Measurements from ENCODE around the gene ARHGAP45.

DNA sequence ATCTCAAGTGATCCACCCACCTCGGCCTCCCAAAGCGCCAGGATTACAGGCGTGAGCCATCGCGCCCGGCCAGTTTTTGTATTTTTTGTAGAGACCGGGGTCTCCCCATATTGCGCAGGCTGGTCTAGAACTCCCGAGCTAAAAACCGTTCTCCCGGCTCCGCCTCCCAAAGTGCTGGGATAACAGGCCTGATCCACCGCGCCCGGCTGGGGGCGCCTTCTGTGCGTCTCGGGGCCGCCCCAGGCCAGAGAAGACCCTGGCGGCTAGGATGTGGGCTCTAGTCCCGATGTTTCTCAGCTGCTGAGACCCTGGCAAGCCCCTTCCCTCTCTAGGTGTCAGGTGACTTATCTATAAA, 3.6 kb downstream of the ARHGAP45 start:
- TF ChIP-seq, protein P1, sequence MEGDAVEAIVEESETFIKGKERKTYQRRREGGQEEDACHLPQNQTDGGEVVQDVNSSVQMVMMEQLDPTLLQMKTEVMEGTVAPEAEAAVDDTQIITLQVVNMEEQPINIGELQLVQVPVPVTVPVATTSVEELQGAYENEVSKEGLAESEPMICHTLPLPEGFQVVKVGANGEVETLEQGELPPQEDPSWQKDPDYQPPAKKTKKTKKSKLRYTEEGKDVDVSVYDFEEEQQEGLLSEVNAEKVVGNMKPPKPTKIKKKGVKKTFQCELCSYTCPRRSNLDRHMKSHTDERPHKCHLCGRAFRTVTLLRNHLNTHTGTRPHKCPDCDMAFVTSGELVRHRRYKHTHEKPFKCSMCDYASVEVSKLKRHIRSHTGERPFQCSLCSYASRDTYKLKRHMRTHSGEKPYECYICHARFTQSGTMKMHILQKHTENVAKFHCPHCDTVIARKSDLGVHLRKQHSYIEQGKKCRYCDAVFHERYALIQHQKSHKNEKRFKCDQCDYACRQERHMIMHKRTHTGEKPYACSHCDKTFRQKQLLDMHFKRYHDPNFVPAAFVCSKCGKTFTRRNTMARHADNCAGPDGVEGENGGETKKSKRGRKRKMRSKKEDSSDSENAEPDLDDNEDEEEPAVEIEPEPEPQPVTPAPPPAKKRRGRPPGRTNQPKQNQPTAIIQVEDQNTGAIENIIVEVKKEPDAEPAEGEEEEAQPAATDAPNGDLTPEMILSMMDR (IDR thresholded peaks at IDR 0.05; ENCODE audit: low read length): no peak
- no peak for TF ChIP-seq EZH2 (IDR thresholded peaks at IDR 0.05; ENCODE audit: borderline replicate concordance, low read length)

All from OCI-LY1 (cell line).